ENCODE measurements around the gene SPDYE16.
"Not testable (repeated sequence)": the region's sequence is repeated elsewhere in the genome, so short reads cannot be mapped to it uniquely, and the experiment has no call there.

Gene SPDYE16

GRCh38 chr7:76549025-76549854, 6.1 kb upstream of the SPDYE16 start:
- peak; percentile 82 for DNase-seq

- DNase-seq = not testable (repeated sequence)
Measured at GRCh38 chr7:76531643-76532042, 11.5 kb downstream of the SPDYE16 start.

GRCh38 chr7:76526183-76526582, 16.9 kb downstream of the SPDYE16 start:
- DNase-seq = not testable (repeated sequence)

- DNase-seq = not testable (repeated sequence)
Measured at GRCh38 chr7:76516932-76517331, 26.2 kb downstream of the SPDYE16 start.

GRCh38 chr7:76515999-76516443, 27.1 kb downstream of the SPDYE16 start:
- DNase-seq = no peak

DNA sequence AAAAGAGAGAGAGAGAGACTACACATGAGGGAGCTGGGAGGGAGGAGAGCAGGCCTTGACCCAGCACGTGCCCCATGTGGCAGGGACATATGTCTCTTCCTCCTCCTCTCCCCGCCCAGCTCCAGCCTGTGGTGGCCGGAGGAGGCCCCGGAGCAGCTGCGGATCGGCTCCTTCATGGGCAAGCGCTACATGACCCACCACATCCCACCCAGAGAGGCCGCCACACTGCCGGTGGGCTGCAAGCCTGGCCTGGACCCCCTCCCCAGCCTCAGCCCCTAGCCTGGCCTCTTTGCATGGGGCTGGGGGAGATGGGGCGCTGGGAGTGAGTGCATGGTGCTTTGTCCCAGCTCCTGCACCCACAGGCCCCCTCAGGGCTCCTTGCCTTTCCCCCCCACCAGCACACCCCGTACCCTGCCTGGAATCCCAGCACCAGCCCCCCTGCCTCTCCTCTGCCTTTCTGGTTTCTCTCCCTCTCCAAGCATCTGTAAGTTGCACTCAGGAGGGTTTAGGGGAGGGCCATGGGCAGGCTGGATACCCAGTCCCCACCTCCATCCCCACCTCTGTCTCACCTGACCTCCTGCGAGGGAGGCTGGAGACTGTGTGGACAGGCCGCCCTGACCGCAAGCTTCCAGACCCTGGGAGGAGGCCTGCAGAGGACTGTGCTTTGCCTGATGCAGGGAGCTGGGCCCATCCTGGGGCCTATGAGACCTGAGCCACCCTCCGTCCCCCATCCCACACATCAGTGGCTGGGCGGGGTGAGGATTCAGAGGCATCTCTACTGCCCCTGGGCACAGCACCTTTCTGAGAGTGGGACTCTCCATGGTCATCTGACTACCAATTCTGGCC, 27.9 kb downstream of the SPDYE16 start:
- no peak for DNase-seq

- DNase-seq = no peak
Measured at GRCh38 chr7:76513817-76514799, 29.0 kb downstream of the SPDYE16 start.

DNA sequence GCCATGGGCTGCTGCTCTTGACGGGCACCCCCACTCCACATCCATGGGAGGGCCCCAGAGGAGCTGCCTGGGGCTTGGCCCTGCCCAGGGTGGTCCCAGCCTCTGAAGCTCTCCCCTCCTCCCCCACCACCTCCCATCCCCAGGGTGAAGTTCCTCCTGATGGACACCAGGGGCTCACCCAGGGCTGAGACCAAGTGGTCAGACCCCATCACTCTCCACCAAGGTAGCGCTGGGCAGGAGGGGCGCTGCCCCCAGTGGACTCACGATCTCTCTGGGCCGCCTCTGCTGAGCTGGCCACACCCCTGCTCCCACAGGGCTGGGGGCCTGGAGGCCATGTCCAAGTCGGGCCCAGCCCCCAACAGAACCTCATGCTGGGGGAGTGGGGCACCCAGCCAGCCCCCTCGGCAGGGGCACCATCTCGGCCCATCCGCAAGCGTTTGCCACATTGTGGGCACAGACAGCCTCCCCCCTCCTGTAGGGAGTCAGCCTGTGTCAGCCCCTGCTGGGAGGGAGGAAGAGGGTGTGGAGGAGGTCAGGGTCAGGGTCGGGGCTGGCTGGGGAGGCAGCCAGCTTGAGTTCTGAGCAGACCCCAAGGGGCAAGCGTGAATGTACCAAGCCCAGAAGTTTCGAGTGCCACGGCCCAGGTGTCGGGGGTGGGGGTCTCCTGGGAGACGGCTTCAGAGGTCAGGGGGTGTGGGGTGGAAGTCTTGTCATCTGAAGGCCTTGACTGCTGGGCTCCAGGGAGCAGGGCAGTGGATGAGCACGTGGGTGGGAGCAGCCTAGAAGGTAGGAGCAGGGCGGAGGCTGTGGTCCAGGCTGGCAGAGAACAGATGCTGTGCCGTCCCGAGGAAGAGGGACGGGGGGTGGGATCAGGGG, 29.9 kb downstream of the SPDYE16 start:
- no peak for DNase-seq

DNA sequence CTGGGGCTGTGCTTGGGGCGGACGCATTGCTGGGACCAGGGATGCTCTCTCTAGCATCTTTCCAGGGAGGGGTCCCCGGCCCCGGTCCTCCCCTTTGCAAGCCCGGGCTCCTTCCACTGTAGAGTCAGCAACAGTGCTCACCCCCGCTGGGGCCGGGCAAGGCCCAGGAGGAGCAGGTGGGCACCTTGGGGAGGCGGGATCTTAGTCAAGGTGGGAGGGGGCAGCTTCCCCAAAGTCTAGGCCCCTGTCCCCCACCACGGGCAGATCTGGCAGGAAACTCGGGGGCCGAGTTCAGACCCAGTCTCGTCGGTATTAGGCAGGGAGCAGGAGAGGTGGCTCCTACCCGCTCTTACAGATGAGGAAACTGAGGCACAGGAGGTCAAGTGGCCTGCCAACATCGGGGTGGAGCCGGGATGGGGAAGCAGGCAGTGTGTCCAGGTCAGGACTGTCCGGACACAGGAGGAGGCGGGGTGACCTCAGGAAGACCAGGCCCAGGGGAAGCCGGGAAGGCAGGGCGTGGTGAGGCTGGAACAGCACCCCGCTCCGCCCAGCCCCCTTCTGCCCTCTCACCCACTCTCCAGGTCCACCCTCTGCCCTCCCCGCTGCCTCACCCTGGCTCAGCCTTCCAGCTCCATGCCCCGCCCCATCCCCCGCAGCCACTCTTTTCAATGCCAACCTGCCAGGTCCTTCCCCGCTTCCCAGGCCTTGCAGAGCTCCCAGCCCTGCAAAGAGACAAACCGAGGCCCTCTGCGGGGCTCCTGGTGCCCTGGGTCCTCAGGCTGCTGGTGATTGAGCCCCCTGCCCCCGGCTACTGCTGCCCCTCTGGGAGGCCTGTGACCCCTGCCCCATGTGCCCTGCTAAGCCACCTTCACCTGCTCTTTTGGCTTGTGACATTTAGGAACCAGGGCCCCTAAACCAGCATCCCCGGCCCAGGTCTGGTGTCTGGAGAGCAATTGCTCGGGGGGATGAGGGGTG, 30.9 kb downstream of the SPDYE16 start:
- DNase-seq = not testable (repeated sequence)

- not testable (repeated sequence) for DNase-seq
Measured at GRCh38 chr7:76511200-76511910, 31.7 kb downstream of the SPDYE16 start.

DNA sequence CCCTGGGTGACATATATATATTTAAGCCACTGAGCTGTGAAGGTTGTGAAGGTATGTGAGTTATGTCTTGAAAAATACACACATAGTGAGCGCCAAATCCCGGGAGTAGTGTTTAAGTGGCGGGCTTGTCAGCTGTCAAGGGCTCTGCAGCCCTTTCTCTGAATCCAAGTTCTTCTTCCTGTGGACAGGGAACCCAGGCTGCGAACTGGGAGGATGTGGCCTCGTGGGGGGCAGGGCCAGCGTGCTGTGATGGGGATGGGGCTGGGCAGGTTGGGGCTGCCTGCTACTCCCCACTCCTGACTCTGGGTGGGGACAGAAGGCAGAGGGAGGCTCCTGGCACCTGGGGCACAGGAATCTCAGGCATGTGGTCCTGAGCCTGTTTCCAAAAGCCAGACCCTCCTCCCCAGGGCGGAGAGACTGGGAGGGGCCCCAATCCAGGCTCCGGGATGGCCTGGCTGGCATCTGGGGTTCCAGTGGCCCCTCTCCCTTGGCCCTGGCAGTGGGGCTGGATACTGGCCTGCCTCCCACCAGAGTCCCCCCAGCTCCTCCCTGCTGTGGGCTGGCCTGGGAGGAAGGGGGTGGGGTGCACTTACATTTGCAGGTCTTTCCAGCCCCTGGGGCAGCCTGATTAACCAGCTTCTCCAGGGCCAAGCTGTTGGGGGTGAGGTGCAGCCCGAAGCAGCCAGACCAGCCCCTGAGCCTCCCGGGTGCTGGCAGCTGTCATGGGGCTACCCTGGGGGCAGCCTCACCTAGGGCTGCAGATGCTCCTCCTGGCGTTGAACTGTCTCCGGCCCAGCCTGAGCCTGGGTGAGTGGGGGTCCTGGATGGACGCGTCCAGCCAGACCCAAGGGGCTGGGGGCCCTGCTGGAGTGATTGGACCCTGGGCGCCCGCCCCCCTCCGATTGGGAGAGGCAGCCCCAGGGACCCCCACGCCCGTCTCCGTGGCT, 32.9 kb downstream of the SPDYE16 start, which contains the start of gene UPK3B:
UPK3B (plus strand) TSS at position 622 of the 947 bp plus-strand sequence; CDS start at position 723, 101 bp downstream.
- no peak for DNase-seq

- no peak for DNase-seq
Measured at GRCh38 chr7:76507723-76508406, 35.2 kb downstream of the SPDYE16 start.

GRCh38 chr7:76506643-76507042, 36.5 kb downstream of the SPDYE16 start:
- not testable (repeated sequence) for DNase-seq

GRCh38 chr7:76506081-76506440, 37.0 kb downstream of the SPDYE16 start:
- no peak for DNase-seq

DNA sequence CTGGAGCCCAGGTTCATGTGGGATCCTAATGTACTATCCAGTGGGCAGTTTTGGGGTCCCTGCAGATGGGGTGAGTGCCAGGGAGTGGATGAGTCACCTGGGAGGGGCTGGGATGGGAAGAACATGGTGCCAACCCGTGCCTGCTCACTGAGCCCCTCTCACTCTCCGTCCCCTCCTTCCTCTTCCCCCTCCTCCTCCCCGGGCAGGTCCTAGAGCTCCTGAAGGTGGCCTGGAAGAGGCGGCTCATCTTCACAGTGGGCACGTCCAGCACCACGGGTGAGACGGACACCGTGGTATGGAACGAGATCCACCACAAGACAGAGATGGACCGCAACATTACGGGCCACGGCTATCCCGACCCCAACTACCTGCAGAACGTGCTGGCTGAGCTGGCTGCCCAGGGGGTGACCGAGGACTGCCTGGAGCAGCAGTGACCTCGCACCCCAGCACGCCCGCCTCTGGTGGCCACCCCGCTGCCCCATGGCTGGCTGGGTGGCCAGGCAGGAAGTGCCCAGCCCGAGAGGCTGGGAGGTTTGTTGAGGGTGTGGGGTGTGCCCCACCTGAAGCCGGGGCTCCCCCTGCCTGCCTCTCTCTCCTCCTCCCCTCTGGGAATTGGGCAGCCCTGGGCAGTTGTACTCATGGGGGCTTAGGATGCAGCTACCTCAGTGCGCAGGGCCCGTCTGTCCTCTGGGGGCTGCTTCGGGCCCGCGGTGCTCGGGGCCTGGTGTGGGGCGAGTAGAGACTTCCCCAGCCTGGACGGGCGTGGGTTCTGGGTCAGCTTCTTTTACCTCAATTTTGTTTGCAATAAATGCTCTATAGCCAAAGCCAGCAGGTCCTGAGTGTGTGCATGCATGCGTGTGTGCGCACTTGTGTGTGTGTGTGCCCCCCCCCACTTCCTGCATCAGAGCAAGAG, 37.7 kb downstream of the SPDYE16 start:
- no peak for DNase-seq
